Measurements from ENCODE around the gene CCNA1.

The CCNA1 gene

GRCh38 chr13:36432106-36432544 lies at the start of gene CCNA1:
Gene CCNA1 (plus strand): TSS chr13:36432495. CDS start chr13:36433057, 562 bp downstream.
- DNase-seq: no peak

- no peak for DNase-seq
These were observed 46.8 kb upstream of the CCNA1 start for GRCh38 chr13:36385489-36385888.

GRCh38 chr13:36395280-36395679 lies 37.0 kb upstream of the CCNA1 start:
- peak; percentile 22 for DNase-seq

- no peak for DNase-seq
These were observed 27.1 kb upstream of the CCNA1 start for GRCh38 chr13:36405151-36405550.

GRCh38 chr13:36412736-36413135 lies 19.6 kb upstream of the CCNA1 start:
- no peak for DNase-seq

GRCh38 chr13:36413161-36413560 lies 19.1 kb upstream of the CCNA1 start:
- DNase-seq: no peak

- no peak for DNase-seq
These were observed 17.8 kb upstream of the CCNA1 start for GRCh38 chr13:36414461-36414860.

GRCh38 chr13:36417331-36417730 lies 15.0 kb upstream of the CCNA1 start:
- DNase-seq: no peak

- peak; percentile 37 for DNase-seq
These were observed 14.1 kb upstream of the CCNA1 start for GRCh38 chr13:36418022-36418805.

- DNase-seq: peak; percentile 54
These were observed 11.8 kb upstream of the CCNA1 start for GRCh38 chr13:36420437-36420891.

- no peak for DNase-seq
These were observed 10.8 kb upstream of the CCNA1 start for GRCh38 chr13:36421447-36421846.

GRCh38 chr13:36428086-36428485 lies 4.2 kb upstream of the CCNA1 start:
- no peak for DNase-seq

- no peak for DNase-seq
These were observed 1.8 kb upstream of the CCNA1 start for GRCh38 chr13:36430247-36431203.

- no peak for DNase-seq
These were observed 840 bp upstream of the CCNA1 start for GRCh38 chr13:36431204-36432105.

- no peak for DNase-seq
These were observed 4.5 kb downstream of the CCNA1 start for GRCh38 chr13:36436811-36437210.

GRCh38 chr13:36438594-36439483 lies 6.5 kb downstream of the CCNA1 start:
- no peak for DNase-seq

- no peak for DNase-seq
These were observed 13.0 kb downstream of the CCNA1 start for GRCh38 chr13:36445278-36445677.

- DNase-seq: no peak
These were observed 13.6 kb downstream of the CCNA1 start for GRCh38 chr13:36445891-36446351.

- no peak for DNase-seq
These were observed 15.2 kb downstream of the CCNA1 start for GRCh38 chr13:36447501-36447900.

GRCh38 chr13:36450534-36450933 lies 18.2 kb downstream of the CCNA1 start:
- DNase-seq: no peak

- no peak for DNase-seq
These were observed 21.2 kb downstream of the CCNA1 start for GRCh38 chr13:36453516-36453915.

Data from amniotic stem cell (primary cell).